Activated CD8-positive, alpha-beta memory T cell treated with anti-CD3 and anti-CD28 coated beads for 24 hours (primary cell): Measurements from ENCODE around the gene MSANTD3.
"Not testable (repeated sequence)": the region's sequence is repeated elsewhere in the genome, so short reads cannot be mapped to it uniquely, and the experiment has no call there.

Experiments used
- DNase-seq: peaks from one replicate; pipeline ENCODE4 v3.0.0-alpha.2; 2020

Gene MSANTD3, protein sequence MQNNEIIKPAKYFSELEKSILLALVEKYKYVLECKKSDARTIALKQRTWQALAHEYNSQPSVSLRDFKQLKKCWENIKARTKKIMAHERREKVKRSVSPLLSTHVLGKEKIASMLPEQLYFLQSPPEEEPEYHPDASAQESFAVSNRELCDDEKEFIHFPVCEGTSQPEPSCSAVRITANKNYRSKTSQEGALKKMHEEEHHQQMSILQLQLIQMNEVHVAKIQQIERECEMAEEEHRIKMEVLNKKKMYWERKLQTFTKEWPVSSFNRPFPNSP

DNA sequence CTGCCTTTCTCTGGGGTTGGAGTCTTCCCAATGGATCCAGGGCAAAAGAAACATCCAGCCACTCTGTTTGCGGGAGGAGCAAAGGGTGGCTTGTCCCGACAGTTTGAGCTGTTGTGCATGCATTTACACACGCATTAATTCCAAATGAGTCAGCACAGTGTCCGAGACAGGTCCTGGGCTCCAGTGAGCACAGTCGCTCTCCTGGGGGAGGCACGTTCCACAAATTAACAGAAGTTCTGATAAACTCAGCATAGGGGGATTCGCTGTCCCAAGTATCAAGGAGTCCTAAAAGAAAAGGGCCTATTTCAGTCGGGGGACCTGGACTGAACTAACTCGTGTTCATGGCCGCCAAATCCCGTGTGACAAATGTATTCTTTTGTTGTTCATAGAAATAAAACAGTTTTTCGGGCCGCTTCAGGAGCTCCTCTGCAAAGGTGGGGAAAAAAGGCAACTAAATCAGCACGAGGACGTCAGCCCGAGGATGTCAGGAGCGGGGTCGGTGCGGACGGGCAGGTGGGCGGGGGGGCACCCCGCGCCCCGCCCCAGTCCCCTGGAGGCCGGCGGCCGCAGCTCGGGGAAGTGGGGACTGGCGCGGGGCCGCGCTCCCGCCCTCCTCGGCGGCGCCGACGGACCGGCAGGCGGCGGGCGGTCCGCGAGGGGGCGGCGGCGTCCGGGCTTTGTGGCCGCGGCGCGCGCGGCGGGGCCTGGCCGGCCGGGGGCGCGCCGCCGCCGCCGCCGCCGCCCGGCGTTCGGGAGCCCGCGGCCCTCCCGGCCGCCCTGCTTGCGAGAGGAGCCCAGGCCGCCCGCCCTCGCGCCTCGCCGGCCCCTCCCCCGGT is at the start of gene MSANTD3:
TSS of gene MSANTD3 (plus strand) at position 614 of the 836 bp plus-strand sequence. CDS start 14,796 bp downstream, outside the sequence.
- DNase-seq: peak; percentile 82

DNA sequence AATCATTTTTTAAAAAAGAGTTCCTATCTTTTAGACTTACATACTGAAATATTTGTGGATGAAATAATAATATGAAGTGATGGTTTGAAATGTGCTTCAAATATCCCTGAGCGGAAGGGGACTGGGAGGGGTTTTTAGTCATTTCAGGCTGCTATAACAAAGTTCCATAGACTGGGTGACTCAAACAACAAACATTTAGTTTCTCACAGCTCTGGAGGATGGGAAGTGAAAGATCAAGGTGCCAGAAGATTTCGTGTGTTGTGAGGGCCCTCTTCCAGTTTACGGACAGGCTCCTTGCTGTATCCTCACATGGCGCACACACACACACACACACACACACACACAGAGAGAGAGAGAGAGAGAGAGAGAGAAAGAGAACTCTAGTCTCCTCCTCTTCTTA is 47.1 kb upstream of the MSANTD3 start:
- no peak for DNase-seq

DNA sequence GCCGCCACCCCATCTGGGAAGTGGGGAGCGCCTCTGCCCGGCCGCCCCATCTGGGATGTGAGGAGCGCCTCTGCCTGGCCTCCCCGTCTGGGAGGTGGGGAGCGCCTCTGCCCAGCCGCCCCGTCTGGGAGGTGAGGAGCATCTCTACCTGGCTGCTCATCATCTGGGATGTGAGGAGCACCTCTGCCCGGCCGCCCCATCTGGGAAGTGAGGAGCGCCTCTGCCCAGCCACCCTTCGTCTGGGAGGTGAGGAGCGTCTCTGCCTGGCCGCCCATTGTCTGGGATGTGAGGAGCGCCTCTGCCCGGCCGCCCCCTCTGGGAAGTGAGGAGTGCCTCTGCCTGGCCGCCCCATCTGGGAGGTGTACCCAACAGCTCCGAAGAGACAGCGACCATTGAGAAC is 34.0 kb upstream of the MSANTD3 start:
- not testable (repeated sequence) for DNase-seq

DNA sequence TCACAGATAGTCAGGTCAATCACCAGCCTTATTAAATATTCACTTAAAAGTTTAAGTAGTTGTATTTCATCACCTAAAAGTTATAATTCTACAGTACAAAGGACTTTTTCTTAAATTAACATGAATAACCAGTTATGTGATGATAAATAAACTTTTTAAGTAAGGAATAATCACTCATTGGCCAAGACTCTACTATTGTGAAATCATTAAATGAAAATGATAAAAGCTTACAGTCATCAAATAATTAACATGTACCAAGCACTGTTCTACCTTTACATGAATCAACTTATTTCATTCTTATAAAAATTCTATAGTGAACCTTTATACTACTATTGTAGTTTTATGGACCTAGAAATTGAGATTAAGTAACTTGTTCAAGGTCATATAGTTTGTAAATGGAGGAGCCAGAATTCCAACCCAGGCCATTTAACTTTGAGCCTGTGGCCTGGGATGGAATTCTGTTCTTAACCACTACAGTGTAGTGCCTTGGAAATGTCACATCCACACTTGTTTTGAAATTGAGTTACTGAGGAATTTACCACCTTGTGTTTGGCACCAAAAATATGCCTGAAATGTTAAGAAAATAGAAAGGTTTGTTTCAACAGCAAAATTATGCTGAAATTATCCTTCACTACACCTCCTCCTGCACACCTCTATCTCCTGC is 32.8 kb upstream of the MSANTD3 start:
- DNase-seq: no peak

DNA sequence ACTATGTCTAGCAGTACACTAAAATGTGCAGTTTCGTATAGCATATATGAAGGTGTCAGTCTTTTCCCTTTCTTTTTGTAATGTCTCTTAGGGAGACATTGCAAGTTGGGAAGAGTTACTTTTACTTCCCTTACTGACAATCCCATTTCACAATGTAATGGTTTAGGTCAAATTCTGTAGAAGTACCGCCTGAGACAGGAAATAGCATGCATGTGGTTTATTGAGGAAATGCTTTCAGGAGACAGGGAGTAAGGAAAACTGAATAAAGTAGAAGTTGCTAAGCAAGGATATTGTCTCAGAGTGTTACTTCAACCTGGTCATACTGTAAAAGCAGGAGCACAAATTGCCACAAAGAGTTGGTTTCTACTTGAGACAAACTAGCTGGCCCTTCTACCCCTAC is 32.1 kb upstream of the MSANTD3 start:
- DNase-seq: no peak

DNA sequence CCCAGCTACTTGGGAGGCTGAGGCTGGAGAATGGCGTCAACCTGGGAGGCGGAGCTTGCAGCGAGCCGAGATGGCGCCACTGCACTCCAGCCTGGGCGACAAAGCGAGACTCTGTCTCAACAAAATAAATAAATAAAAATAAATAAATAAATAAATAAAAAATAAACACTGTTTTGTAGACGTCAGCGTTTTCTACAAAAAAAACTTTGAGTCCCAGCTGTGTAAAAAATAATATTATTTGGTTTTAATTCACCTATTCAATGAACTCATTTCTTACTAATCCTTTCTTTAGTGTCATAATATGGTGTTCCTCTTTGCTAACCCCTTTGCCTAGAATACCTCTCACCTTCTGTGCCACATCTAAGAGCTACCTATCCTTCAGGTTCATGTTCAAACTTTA is 30.2 kb upstream of the MSANTD3 start:
- no peak for DNase-seq

DNA sequence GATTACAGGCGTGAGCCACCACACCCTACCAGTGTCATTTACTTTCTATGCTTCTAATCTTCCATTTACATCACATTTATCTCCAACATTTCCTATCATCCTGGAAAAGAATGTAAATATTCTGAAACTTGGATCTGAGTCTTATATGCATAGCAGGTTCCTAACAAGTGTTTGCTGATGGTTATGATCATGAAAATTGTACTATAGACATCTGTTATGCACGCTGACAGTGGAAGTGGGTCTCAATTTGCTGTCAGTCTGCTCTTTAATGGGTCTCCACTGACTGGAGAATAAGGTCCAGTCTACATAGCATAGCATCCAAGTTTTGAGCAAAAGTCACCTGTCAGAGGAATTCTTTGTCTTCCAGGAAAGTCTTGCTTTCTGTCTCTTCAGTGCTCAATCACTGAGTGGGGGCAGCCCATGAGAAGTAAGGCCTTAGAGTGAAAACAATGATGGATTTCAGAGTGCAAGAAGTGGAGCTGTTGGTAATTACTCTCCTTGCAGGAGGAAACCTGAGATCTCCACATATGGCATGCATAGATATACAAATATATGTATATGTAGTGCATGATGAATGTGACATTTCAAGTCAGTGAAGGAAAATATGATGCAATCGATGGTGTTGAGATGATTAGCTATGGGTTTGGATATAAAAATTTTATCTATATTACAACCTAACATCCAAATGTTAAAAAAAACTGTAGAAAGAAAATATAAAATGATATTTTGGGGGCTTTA is 29.2 kb upstream of the MSANTD3 start:
- no peak for DNase-seq

DNA sequence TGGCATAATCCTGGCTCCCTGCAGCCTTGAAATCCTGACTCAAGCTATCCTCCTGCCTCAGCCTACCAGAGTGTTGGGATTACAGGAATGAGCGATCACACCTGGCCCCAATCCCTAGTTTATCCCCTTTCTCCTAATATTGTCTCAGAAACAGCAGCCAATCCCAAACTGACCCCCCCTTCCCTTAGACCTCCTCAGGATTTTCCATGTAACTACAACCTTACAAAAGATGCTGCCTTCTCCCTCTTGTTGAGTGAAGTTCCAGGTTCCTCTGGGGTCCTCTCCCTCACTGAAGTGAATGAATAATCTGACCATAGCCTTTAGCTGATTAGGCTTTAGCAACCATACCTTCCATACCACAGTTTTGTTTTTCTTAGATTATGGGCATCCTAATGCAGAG is 25.9 kb upstream of the MSANTD3 start:
- no peak for DNase-seq

DNA sequence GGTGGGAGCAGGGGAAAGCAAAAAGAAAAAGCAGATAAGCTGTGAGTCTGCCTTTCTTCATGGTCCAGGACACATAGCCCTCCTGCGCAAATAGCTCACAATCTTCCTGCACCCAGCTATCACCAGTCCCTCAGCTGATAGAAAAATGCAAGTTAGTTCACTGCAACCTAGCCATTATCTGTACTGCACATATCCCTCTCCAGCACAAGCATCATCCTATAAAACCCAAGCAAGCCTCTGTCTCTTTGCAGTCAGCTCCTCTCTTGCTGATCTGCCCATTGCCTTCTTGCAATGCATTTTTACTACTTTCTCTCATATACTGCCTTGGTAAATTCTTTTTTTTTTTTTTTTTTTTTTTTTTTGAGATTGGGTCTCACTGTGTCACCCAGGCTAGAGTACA is 20.0 kb upstream of the MSANTD3 start:
- no peak for DNase-seq

DNA sequence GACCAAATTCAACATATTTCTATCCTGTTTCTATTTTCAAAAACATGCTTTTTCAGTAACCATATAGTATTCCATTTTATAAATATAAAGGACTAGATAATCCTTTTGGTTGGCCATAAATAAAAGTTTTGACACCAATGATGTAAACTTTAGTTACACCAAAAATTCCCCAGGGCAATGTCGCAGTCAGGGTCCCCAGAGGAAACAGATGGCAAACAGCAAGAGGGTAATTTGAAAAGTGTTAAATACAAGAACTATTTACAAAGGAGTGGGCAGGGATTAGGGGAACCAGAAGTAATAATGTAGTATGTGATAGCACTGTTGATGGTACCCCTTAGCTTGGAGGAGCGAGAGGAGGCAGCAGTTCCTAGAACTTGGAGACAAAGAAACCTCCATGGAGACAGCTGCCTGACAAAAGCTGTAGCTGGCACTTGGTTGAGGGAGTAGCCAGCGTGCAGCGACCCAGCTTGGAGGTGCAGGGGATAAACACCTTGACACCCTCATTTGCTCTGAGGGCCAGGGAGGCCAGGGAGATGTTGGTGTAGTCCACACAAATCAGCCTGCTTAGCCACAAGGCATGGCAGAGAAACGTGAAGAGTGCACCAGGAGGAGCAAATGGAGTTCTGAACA is 18.3 kb upstream of the MSANTD3 start:
- no peak for DNase-seq

DNA sequence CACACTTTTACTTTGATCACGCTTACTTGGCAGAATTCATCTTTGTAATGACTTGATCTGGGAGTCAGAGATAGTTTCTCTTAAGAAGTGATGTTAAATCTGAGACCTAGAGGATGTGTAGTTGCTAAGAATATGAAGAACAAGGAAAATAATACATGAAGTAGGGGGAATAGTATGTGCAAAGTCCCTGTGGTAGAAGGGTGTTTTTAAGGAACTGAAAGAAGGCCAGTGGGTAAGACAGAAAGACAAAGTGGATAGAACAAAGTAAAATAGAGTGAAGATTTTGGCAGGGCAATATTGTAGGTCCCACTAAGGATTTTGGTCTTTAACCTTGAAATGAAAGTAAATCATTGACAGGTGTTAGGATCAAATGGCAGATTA is 17.8 kb upstream of the MSANTD3 start:
- no peak for DNase-seq

DNA sequence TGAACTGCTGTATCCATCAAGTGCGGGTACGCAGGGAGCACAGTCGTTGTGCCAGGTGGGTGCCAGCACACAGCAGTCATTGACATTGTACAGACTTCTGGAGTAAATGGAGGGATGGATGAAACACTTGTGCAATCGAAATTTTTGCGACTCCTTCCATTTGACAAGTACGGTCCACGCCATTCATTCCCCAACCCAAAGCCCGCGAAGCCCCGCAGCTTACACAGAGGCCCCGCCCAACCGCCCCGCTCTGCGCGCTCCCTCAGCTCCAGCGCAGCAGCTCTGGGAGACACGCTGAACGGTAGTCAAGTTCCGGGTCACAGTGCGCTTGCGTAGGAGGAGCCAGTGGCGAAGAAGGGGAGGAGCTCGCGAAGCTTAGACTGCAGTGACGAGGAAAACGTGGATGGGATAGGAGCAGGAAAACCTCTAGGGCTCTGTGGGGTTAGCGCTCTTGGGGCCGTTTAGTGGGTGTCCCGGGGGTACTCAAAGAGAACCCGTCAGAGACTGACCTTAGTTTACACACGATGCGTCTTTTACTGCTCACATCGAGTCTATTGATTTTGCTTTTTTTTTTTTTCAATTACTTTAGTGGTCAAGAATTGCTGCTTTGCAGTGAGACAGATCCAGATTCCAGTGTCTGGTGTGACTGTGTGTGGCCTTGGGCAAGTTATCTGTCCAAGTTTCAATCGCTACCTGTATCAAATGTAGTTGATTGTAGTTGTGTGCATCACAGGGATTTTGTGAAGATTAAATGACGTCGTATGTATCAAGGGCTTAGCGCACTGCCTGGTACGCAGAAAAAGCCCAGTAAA is 15.3 kb upstream of the MSANTD3 start:
- DNase-seq: peak; percentile 91

DNA sequence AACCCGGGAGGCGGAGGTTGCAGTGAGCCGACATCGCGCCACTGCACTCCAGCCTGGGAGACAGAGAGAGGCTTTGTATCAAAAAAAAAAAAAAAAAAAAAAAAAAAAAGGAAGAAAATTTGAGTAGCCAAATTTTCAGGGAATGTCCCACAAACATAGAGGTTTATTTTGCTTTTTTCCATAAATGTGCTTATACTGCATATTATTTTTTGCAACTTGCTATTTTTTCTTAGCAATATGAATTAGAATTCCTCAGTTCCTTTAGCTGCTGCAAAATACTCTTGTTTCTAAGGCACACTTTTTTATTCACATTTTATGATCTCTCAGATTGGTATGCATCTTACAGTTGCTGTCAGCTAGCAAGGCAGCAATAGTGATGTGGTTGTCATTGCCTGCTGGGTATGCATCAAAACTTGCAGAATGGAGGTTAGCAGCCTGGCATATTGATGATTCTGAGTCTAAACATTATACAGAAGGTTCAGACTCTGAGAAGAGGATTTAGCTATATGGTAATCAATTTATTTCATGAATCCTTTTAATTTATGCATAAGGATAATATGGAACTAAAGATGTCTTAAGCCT is 13.0 kb upstream of the MSANTD3 start:
- no peak for DNase-seq

DNA sequence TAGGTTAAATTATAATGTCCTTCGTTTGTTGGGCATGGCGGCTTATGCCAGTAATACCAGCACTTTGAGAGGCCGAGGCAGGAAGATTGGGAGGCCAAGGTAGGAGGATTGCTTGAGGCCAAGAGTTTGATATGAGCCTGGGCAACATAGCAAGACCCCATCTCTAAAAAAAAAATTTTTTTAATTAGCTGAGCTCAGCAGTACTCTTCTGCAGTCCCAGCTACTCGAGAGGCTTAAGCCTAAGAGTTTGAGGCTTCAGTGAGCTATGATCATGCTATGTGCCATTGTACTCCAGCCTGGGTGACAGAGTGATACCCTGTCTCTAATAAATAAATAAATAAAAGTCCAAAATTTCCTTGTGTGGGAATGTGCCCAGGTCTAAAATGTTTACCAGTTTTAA is 9.1 kb upstream of the MSANTD3 start:
- no peak for DNase-seq

DNA sequence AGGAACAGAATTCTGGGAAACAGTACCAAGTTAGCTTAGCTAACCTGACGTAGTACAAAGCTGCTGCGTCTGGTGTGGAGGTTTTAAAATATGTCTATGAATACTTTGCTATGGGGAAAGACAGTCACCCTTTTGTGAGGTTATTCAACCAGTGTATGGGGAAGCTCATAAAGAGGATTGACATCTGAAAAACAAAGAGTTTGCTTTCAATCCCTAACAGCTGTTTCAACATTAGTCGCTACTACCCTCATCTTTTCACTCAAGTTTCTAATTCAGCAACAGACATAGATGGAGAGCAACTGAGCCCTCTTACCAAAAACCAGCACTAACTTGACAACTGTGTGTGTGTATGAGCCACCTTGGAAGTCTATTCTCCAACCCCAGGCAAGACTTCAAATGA is 7.8 kb upstream of the MSANTD3 start:
- no peak for DNase-seq

DNA sequence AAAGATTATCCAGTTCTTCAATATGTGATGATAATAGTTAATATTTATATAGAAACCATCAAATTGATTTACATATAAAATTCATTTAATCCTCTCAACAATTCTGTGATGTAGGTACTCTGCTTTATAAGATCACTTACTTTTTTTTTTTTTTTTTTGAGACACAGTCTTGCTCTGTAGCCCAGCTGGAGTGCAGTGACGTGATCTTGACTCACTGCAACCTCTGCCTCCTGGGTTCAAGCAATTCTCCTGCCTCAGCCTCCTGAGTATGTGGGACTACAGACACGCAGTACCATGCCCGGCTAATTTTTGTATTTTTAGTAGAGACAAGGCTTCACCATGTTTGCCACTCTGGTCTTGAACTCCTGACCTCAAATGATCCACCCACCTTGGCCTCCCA is 5.8 kb upstream of the MSANTD3 start:
- DNase-seq: not testable (repeated sequence)

DNA sequence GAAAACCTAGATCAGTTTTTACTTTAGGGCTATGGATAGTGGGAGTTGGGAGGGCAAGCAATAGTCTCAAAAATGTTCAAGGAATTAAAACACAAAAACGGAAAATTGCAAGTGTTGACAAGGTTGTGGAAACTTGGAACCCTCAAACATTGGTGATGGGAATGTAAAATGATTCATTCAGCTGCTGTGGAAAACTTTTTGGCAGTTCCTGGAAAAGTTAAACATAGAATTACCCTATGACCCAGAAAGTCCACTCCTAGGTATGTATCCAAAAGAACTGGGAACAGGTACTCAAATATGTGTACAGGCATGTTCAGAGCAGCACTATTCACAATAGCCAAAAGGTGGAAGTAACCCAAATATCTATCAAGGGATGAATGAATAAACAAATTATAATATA is 1.2 kb upstream of the MSANTD3 start:
- DNase-seq: no peak

DNA sequence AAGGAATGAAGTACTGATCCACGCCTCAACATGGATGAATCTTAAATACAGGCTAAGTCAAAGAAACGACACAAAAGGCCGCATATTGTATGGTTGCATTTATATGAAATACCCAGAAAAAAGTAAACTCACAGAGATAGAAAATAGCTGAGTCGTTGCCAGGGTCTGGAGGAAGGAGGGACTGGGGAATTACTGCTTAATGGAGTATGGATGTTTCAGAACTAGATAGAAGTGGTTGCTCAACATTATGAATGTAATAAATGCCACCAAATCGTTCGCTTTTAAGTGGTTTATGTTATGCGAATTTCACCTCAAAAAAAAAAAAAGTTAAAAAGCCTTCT is 784 bp upstream of the MSANTD3 start:
- no peak for DNase-seq

DNA sequence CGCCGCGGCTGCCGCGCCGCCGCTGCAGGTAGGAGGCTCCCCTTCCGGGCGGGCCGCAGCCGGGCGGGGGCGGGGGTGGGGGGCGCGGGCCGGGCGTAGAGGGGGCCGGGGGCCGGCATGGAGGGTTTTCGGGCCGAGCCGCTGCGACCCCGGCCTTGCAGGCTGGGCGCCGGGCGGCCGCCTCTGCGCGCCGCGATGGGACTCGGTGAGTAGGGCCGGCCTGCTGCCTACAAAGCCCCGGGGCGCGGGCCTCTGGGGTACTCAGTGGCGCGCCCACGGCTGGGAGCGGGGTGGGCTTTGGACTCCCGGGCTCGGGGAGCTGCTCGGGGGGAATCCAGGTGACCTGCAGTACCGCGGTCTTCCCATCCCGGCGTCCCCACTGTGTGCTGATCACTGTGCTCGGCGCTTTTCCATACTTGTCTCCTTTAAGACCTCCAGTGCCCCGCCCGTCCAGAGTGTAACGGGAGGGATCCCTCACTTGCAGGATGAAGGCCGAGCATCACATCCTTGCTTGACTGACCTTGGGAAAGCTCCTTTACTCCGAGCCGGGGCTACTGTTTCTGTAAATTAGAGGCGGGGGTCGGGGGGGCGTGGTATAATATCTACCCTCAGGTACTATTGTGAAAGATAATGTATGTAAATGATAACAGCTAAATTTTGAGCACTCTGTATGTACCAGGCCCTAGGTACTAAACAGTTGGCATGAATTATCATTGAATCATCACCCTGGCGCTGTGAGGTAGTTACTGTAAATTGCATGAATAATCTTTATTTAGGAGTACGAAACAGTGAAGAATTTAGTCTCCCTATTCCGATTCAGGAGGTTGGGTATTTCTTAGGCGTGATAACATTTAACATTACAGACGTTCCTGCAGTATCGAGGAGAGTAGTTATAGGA is 672 bp downstream of the MSANTD3 start:
- peak; percentile 78 for DNase-seq

DNA sequence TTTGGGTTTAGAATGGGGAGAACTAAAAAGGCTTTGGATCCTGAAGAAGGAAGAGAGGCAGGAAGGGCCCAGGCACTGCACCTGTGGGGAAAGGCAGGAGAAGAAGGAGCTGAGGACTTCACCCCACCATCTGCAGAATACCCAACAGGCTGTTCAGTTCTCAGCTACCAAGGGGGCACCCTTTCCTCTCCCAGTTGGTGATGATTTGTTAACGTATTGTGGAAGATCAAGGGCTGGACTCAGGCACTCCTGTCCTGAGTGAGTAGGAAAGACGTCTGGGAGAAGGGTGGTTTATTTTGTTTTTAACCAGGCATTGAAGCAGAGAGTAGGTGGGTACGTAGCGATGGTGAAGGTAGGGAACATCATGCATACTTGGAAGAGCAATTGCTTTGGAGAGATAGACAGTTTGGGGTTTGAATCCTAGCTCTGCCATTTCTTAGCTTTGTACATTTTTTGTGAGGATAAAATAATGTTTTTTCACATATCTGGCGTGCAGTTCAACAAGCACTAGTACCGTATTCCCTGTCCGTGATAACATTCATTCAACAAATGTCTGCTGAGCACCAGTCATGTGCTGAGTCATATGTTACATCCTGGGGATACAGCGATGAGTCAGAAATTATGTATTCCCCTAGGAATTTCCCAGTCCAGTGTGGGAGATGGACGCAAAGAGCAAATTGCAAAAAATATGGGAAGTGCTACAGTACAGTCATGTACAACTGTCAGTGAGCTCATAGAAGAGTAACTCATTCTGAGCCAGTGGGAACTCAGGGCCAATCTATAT is 2.1 kb downstream of the MSANTD3 start:
- no peak for DNase-seq
